ENCODE measurements around the gene GTPBP2.

GRCh38 chr6:43671801-43672690 lies 43.0 kb upstream of the GTPBP2 start:
- no peak for TF ChIP-seq EP300 (IDR thresholded peaks at IDR 0.05)
- TF ChIP-seq, protein P1, sequence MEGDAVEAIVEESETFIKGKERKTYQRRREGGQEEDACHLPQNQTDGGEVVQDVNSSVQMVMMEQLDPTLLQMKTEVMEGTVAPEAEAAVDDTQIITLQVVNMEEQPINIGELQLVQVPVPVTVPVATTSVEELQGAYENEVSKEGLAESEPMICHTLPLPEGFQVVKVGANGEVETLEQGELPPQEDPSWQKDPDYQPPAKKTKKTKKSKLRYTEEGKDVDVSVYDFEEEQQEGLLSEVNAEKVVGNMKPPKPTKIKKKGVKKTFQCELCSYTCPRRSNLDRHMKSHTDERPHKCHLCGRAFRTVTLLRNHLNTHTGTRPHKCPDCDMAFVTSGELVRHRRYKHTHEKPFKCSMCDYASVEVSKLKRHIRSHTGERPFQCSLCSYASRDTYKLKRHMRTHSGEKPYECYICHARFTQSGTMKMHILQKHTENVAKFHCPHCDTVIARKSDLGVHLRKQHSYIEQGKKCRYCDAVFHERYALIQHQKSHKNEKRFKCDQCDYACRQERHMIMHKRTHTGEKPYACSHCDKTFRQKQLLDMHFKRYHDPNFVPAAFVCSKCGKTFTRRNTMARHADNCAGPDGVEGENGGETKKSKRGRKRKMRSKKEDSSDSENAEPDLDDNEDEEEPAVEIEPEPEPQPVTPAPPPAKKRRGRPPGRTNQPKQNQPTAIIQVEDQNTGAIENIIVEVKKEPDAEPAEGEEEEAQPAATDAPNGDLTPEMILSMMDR (IDR thresholded peaks at IDR 0.05), result no peak
- TF ChIP-seq POLR2A (IDR thresholded peaks at IDR 0.05; ENCODE audit: low read depth), result no peak
- no peak for TF ChIP-seq POLR2AphosphoS5 (IDR thresholded peaks at IDR 0.05)

Measured in esophagus muscularis mucosa (tissue), 4 donors.